Measurements from ENCODE around the gene BAZ1A. TPM values are rescaled to one million over a fixed set of nuclear protein-coding genes. Genes with fewer than 3 reads are reported as not detected.

The BAZ1A gene
- total and polyA plus RNA-seq, 2 donors (not counting 1 experiment from before 2014, with no cell fraction given) = 18.8 to 36.8 TPM

DNA sequence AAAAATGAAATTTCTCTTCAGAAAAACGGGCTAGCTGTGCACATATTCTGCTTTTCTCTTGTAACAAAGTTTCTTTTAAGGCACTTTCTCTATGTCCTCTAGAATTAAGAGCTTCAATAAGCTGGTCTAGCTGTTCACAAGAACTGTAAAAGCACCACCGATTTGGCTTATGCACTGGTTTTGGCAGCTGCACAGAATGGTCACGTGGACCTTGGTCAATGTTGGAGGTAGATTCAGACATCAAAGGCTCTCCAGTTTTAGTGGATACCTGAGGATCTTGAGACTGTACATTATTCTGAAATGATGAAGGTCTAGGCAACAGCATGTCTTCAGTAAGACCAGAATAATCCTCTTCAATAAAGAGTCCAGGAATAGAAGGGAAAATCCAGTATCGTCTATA lies 99.2 kb downstream of the BAZ1A start:
- Mint-ChIP-seq H3K27ac (no peak overlapping the region), H3K9me3 (ENCODE audit: insufficient read depth) (no peaks in the 10 kb centered on the region), H3K4me1 (no peaks in the 10 kb centered on the region), H3K4me3 (no peak overlapping the region), H3K27me3 (no peaks in the 10 kb centered on the region)
- intact Hi-C loops (cut with micrococcal nuclease) = no loop called here
- no peak overlapping the region for H3K4me2 ChIP-seq (replicated peaks; ENCODE audit: low read depth, low read length, poor library complexity, severe bottlenecking)
- H3K27me3 ChIP-seq (replicated peaks in 1 of 4; ENCODE audit: control extremely low read depth in 1 of 4, control insufficient read depth in 3 of 4, insufficient read depth in 4 of 4, low read length in 3 of 4) = no peaks in the 10 kb centered on the region
- peaks cover 13% of the 10 kb centered on the region for H3K79me2 ChIP-seq (ENCODE audit: control insufficient read depth, insufficient read depth, low read length)
- H3K4me1 ChIP-seq (ENCODE audit: control insufficient read depth in 2 of 2, insufficient read depth in 2 of 2, low read length in 2 of 2) = no peaks in the 10 kb centered on the region
- H4K20me1 ChIP-seq (ENCODE audit: control insufficient read depth, insufficient read depth, low read length, poor library complexity, severe bottlenecking) = peaks cover 5% of the 10 kb centered on the region
- ChIA-PET CTCF (interaction anchor here (1.6 kb wide), 1 partner anchor 53 kb away, joined by 4 read pairs; no protein-coding TSS in a partner anchor), POLR2A (no interaction called here)
- peaks cover 6 to 64% of the 10 kb centered on the region in 2 experiments for H3K36me3 ChIP-seq (replicated peaks in 1 of 2; ENCODE audit: control extremely low read depth in 1 of 2, control insufficient read depth in 1 of 2, extremely low read depth in 1 of 2, insufficient read depth in 2 of 2, low read length in 1 of 2)
- H3K4me3 ChIP-seq (ENCODE audit: control extremely low read depth in 1 of 5, extremely low read depth in 1 of 5, insufficient read depth in 1 of 5, low read depth in 2 of 5, low read length in 4 of 5) = no peak overlapping the region
- TF ChIP-seq CTCF (IDR thresholded peaks at IDR 0.05) (no peak), EZH2 (IDR thresholded peaks at IDR 0.05; ENCODE audit: borderline replicate concordance, insufficient read depth, low read depth, low read length, poor library complexity, severe bottlenecking) (no peak)
- H3K9ac ChIP-seq (ENCODE audit: low read length) = no peak overlapping the region
- 100% methylated on average over 3 of the region's 4 CpGs for WGBS (ENCODE audit: insufficient coverage)
- DNase-seq = no peak
- H3K27ac ChIP-seq (ENCODE audit: low read length in 2 of 2) = no peak overlapping the region
- ATAC-seq (ENCODE audit: low read depth) = no peak
- no peak overlapping the region for H2AFZ ChIP-seq (ENCODE audit: insufficient read depth, low read depth, low read length, poor library complexity, severe bottlenecking)
- no peaks in the 10 kb centered on the region for H3K9me3 ChIP-seq (ENCODE audit: control extremely low read depth in 1 of 3, control insufficient read depth in 2 of 3, insufficient read depth in 1 of 3, low read length in 2 of 3)

DNA sequence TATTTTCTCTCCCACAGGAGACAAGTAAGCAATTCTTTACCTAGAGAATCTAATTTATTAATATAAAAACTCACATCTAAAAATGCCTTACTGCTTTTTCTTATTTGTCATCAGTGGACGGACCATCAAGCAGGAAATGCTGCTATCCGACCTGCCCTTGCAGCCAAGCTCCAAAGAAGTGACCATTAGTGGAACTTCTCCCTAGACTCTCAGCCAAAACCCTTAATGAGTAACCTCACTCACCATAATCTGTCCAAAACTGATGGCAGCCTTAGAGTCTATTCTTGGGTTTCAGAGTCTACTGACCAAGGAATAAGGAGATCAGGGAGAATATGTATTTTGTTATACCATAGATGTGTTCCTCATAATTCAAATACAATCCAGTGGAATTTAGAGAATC lies 99.8 kb downstream of the BAZ1A start:
- Histone ChIP-seq H2AFZ (ENCODE audit: insufficient read depth, low read depth, low read length, poor library complexity, severe bottlenecking) (no peak overlapping the region), H3K36me3 (replicated peaks in 1 of 2; ENCODE audit: control extremely low read depth in 1 of 2, control insufficient read depth in 1 of 2, extremely low read depth in 1 of 2, insufficient read depth in 2 of 2, low read length in 1 of 2) (peaks cover 6 to 64% of the 10 kb centered on the region in 2 experiments), H3K4me2 (replicated peaks; ENCODE audit: low read depth, low read length, poor library complexity, severe bottlenecking) (no peak overlapping the region), H3K9me3 (ENCODE audit: control extremely low read depth in 1 of 3, control insufficient read depth in 2 of 3, insufficient read depth in 1 of 3, low read length in 2 of 3) (no peaks in the 10 kb centered on the region), H3K27ac (ENCODE audit: low read length in 2 of 2) (no peak overlapping the region), H3K79me2 (ENCODE audit: control insufficient read depth, insufficient read depth, low read length) (peaks cover 13% of the 10 kb centered on the region), H3K9ac (ENCODE audit: low read length) (no peak overlapping the region), H3K4me3 (ENCODE audit: control extremely low read depth in 1 of 5, extremely low read depth in 1 of 5, insufficient read depth in 1 of 5, low read depth in 2 of 5, low read length in 4 of 5) (no peak overlapping the region), H3K4me1 (ENCODE audit: control insufficient read depth in 2 of 2, insufficient read depth in 2 of 2, low read length in 2 of 2) (no peaks in the 10 kb centered on the region), H3K27me3 (replicated peaks in 1 of 4; ENCODE audit: control extremely low read depth in 1 of 4, control insufficient read depth in 3 of 4, insufficient read depth in 4 of 4, low read length in 3 of 4) (no peaks in the 10 kb centered on the region), H4K20me1 (ENCODE audit: control insufficient read depth, insufficient read depth, low read length, poor library complexity, severe bottlenecking) (peaks cover 5% of the 10 kb centered on the region)
- no peak for ATAC-seq (ENCODE audit: low read depth)
- ChIA-PET POLR2A (no interaction called here), CTCF (no interaction called here)
- Mint-ChIP-seq H3K4me1 (no peaks in the 10 kb centered on the region), H3K27me3 (no peaks in the 10 kb centered on the region), H3K9me3 (ENCODE audit: insufficient read depth) (no peaks in the 10 kb centered on the region), H3K27ac (no peak overlapping the region), H3K4me3 (no peak overlapping the region)
- TF ChIP-seq CTCF (IDR thresholded peaks at IDR 0.05) = no peak
- intact Hi-C loops (cut with micrococcal nuclease) = no loop called here
- DNase-seq = no peak
- whole genome bisulfite sequencing (ENCODE audit: insufficient coverage) = no CpG with 5 or more reads among the region's 2 CpGs
